Activated naive CD4-positive, alpha-beta T cell treated with anti-CD3 and anti-CD28 coated beads, Interleukin-2, amount 50 U/mL, for 24 hours (primary cell): ENCODE results near the gene PMAIP1.
A peak's percentile ranks its signal among the peaks of the same experiment; 100 is the strongest.

Experiments
- H3K27ac Mint-ChIP-seq: one replicate; pipeline ENCODE4 v1.8.0; 2021; ENCODE audit warnings: mild to moderate bottlenecking, mixed read lengths
- H3K27me3 Mint-ChIP-seq: one replicate; pipeline ENCODE4 v1.8.0; 2021; ENCODE audit warnings: mixed read lengths
- H3K36me3 Mint-ChIP-seq: one replicate; pipeline ENCODE4 v1.8.0; 2021; ENCODE audit warnings: mixed read lengths
- H3K4me1 Mint-ChIP-seq: one replicate; pipeline ENCODE4 v1.8.0; 2021; ENCODE audit warnings: mixed read lengths
- H3K4me3 Mint-ChIP-seq: one replicate; pipeline ENCODE4 v1.8.0; 2021; ENCODE audit warnings: mild to moderate bottlenecking, mixed read lengths
- H3K9me3 Mint-ChIP-seq: one replicate; pipeline ENCODE4 v1.8.0; 2021; ENCODE audit warnings: mixed read lengths

Gene PMAIP1

DNA sequence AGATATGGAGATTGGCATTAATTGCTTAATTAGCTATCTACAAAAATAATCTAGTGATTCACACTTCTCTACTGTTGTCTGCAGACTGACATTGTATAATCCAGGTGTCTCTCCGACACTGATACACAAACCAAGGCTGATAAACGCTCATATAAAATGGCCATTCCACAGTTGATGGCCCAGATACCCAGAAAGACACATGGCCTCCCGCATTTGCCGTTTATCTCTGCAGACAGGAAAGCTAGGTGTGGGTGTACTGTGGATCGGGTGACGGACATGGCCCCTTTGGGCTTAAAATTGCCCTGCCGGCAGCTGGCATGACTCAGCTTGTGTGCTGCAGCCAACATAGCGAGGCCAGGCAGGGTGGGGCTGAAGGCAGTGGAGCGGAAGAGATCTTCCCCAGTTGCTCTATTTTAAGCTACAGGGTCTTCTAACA is 18.5 kb downstream of the PMAIP1 start:
- Mint-ChIP-seq H3K4me1 (peaks cover 17% of the 10 kb centered on the region), H3K4me3 (no peak overlapping the region), H3K36me3 (no peaks in the 10 kb centered on the region), H3K27ac (no peak overlapping the region), H3K27me3 (no peaks in the 10 kb centered on the region), H3K9me3 (no peaks in the 10 kb centered on the region)

DNA sequence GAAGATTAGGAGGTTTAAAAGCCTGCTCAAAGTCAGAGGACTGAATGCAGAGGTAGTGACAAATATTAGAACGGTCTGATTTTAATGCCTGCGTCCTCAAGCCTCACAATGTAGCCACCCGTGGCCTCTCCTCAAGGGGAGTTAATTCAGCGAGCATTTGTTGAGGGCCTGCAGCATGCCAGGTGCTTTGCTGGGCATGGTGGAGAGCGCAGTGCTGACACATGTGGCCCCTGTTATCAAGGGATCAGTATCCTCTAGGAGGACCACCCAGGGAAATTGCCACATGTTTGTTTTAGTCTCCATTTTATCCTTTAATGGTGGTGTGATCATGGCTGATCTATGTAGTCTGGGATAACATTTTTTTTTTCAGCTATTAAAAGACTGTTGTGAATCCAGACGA is 19.2 kb downstream of the PMAIP1 start:
- no peaks in the 10 kb centered on the region for H3K27me3 Mint-ChIP-seq
- peaks cover 17% of the 10 kb centered on the region for H3K4me1 Mint-ChIP-seq
- no peaks in the 10 kb centered on the region for H3K36me3 Mint-ChIP-seq
- H3K4me3 Mint-ChIP-seq = no peak overlapping the region
- H3K9me3 Mint-ChIP-seq = no peaks in the 10 kb centered on the region
- H3K27ac Mint-ChIP-seq = no peak overlapping the region

DNA sequence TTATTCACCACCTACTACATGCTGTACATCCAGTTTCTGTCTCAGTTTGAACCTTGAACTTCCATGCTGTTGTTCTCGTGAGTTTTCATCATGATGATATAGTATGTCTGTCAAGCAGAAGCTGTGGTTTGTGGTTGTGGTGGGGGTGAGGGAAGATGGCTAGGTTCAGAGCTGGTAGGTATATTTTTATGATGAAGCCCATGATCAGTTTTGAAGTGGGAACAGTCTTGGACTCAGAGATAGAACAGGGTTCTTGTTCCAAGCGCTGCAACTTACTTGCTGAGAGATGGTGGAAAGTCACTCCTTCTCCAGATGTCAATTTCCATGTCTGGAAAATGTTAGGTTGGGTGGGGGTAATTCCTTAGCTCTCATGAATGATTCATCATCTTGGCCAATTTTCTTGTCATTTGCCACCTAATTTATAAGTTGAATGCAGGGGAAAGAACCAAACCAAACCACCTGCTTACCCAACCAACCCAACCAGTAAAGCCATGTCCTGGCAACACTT is 21.6 kb downstream of the PMAIP1 start:
- Mint-ChIP-seq H3K27ac (peak overlapping the region; percentile 31), H3K9me3 (no peaks in the 10 kb centered on the region), H3K4me3 (no peak overlapping the region), H3K36me3 (no peaks in the 10 kb centered on the region), H3K4me1 (peaks cover 17% of the 10 kb centered on the region), H3K27me3 (no peaks in the 10 kb centered on the region)

- H3K36me3 Mint-ChIP-seq = no peaks in the 10 kb centered on the region
- H3K9me3 Mint-ChIP-seq = no peaks in the 10 kb centered on the region
- H3K27me3 Mint-ChIP-seq = no peaks in the 10 kb centered on the region
- H3K4me1 Mint-ChIP-seq = peaks cover 14% of the 10 kb centered on the region
- H3K4me3 Mint-ChIP-seq = no peak overlapping the region
- H3K27ac Mint-ChIP-seq = no peak overlapping the region
Measured at GRCh38 chr18:59923539-59924196, 23.9 kb downstream of the PMAIP1 start.

- peaks cover 14% of the 10 kb centered on the region for H3K4me1 Mint-ChIP-seq
- no peaks in the 10 kb centered on the region for H3K27me3 Mint-ChIP-seq
- H3K27ac Mint-ChIP-seq = no peak overlapping the region
- no peak overlapping the region for H3K4me3 Mint-ChIP-seq
- no peaks in the 10 kb centered on the region for H3K9me3 Mint-ChIP-seq
- H3K36me3 Mint-ChIP-seq = no peaks in the 10 kb centered on the region
Measured at GRCh38 chr18:59926131-59926530, 26.3 kb downstream of the PMAIP1 start.

DNA sequence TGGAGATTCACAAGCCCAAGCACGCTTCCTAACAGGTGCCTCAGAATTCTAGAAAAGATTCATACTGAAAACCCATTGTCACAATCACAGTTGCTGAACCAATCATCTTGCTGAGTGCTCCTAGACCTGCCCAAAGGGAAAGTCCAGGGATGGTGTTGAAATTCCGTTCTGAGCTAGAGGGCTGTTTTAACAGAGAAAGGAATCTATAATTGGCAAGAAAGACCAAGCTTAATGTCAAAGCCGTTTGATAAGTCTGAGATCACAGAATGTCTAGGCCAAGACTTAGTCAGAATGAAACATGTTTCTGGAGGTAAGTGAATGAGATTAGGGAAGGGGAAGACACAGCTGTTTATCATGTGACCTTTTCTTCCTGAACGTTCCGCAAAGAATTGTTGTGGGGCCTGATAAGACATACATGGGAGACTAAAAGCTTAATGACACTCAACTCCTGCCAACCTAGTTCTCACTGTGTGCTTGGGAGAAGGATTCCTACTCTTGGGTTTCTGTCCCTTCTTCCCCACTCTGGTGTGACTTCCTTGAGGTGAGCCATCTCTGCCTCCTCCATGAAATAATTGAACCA is 27.5 kb downstream of the PMAIP1 start:
- no peak overlapping the region for H3K27ac Mint-ChIP-seq
- no peak overlapping the region for H3K4me3 Mint-ChIP-seq
- H3K27me3 Mint-ChIP-seq = no peaks in the 10 kb centered on the region
- H3K4me1 Mint-ChIP-seq = peaks cover 7% of the 10 kb centered on the region
- H3K36me3 Mint-ChIP-seq = no peaks in the 10 kb centered on the region
- H3K9me3 Mint-ChIP-seq = no peaks in the 10 kb centered on the region

DNA sequence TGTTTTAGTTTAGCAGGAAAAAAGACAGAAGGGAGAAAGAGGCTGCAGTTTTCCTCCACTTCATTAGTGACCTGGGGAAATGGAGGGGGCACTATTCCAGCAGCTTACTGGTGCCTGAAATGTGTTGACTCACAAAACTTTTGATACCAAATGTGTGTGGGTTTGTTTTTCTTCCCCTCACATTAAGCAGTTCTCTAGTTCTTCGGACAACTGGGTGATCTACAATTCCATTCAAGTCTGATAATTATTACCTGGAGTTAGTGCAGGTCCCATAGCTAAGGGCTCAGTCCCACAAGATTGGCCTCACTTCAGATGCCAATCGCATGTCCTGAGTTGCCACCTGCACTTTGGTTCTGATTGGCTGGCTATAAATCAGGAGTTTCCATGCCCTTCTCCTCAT is 28.4 kb downstream of the PMAIP1 start:
- H3K4me3 Mint-ChIP-seq = no peak overlapping the region
- H3K9me3 Mint-ChIP-seq = no peaks in the 10 kb centered on the region
- peaks cover 7% of the 10 kb centered on the region for H3K4me1 Mint-ChIP-seq
- no peaks in the 10 kb centered on the region for H3K36me3 Mint-ChIP-seq
- no peaks in the 10 kb centered on the region for H3K27me3 Mint-ChIP-seq
- no peak overlapping the region for H3K27ac Mint-ChIP-seq

GRCh38 chr18:59929621-59930295 is 30.0 kb downstream of the PMAIP1 start:
- Mint-ChIP-seq H3K36me3 (no peaks in the 10 kb centered on the region), H3K4me3 (no peak overlapping the region), H3K9me3 (no peaks in the 10 kb centered on the region), H3K4me1 (peaks cover 7% of the 10 kb centered on the region), H3K27ac (no peak overlapping the region), H3K27me3 (no peaks in the 10 kb centered on the region)

- Mint-ChIP-seq H3K27ac (no peak overlapping the region), H3K4me3 (no peak overlapping the region), H3K4me1 (peaks cover 1% of the 10 kb centered on the region), H3K9me3 (no peaks in the 10 kb centered on the region), H3K27me3 (no peaks in the 10 kb centered on the region), H3K36me3 (no peaks in the 10 kb centered on the region)
Measured at GRCh38 chr18:59932401-59932800, 32.6 kb downstream of the PMAIP1 start.

- no peaks in the 10 kb centered on the region for H3K36me3 Mint-ChIP-seq
- H3K27ac Mint-ChIP-seq = no peak overlapping the region
- H3K9me3 Mint-ChIP-seq = no peaks in the 10 kb centered on the region
- H3K4me1 Mint-ChIP-seq = no peaks in the 10 kb centered on the region
- no peaks in the 10 kb centered on the region for H3K27me3 Mint-ChIP-seq
- no peak overlapping the region for H3K4me3 Mint-ChIP-seq
Measured at GRCh38 chr18:59938676-59939075, 38.9 kb downstream of the PMAIP1 start.

GRCh38 chr18:59939127-59939526 is 39.3 kb downstream of the PMAIP1 start:
- H3K36me3 Mint-ChIP-seq = no peaks in the 10 kb centered on the region
- no peak overlapping the region for H3K27ac Mint-ChIP-seq
- H3K4me1 Mint-ChIP-seq = no peaks in the 10 kb centered on the region

DNA sequence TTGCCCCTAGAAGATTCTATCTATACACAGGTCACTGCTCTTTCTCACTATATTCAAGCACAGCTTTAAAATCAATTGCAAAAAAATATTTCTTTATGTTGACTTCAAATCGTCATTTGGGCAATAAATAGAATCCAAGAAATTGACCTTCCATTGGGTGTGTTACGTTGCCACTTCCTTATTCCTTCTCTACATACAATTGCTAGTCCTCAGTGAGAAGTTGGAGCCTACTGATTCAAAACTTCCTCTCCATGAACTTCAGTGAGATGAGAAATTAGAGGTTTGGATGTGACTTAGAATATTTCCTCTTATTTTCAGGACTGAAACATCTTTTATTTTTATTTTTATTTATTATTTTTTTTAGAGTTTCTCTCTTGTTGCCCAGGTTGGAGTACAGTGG is 40.3 kb downstream of the PMAIP1 start:
- no peak overlapping the region for H3K27ac Mint-ChIP-seq
- no peaks in the 10 kb centered on the region for H3K36me3 Mint-ChIP-seq
- no peaks in the 10 kb centered on the region for H3K4me1 Mint-ChIP-seq
- H3K9me3 Mint-ChIP-seq = no peaks in the 10 kb centered on the region
- H3K4me3 Mint-ChIP-seq = no peak overlapping the region
- no peaks in the 10 kb centered on the region for H3K27me3 Mint-ChIP-seq

More at GRCh38 chr18:59939127-59939526, 39.3 kb downstream of the PMAIP1 start:
- no peak overlapping the region for H3K4me3 Mint-ChIP-seq
- no peaks in the 10 kb centered on the region for H3K27me3 Mint-ChIP-seq
- H3K9me3 Mint-ChIP-seq = no peaks in the 10 kb centered on the region

GRCh38 chr18:59941331-59941730 is 41.5 kb downstream of the PMAIP1 start:
- H3K4me3 Mint-ChIP-seq = no peak overlapping the region
- no peak overlapping the region for H3K27ac Mint-ChIP-seq
- no peaks in the 10 kb centered on the region for H3K4me1 Mint-ChIP-seq
- H3K27me3 Mint-ChIP-seq = no peaks in the 10 kb centered on the region
- no peaks in the 10 kb centered on the region for H3K36me3 Mint-ChIP-seq
- no peaks in the 10 kb centered on the region for H3K9me3 Mint-ChIP-seq

- Mint-ChIP-seq H3K4me1 (no peaks in the 10 kb centered on the region), H3K9me3 (no peaks in the 10 kb centered on the region), H3K27ac (no peak overlapping the region), H3K36me3 (no peaks in the 10 kb centered on the region), H3K27me3 (peaks cover 1% of the 10 kb centered on the region), H3K4me3 (no peak overlapping the region)
Measured at GRCh38 chr18:59942601-59943000, 42.8 kb downstream of the PMAIP1 start.

DNA sequence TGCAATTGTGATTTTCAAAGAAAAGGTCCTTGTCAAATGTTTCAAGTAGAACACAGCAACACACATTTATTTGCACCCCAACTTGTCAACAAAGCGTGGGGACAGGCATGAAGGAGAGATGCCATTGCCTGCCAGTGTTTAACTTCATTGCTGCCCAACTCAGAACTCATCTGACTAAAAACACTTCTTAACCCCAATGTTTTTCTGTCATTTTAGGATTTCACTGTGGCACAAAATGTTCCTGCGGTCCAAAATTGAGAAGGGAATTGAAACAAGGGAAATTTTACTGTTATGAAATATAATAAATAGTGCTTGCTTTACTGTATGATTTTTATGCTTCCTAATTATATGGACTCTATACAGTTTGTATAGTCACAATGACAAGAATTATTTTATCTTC is 45.7 kb downstream of the PMAIP1 start:
- H3K27ac Mint-ChIP-seq = no peak overlapping the region
- H3K4me1 Mint-ChIP-seq = peaks cover 3% of the 10 kb centered on the region
- no peaks in the 10 kb centered on the region for H3K9me3 Mint-ChIP-seq
- H3K27me3 Mint-ChIP-seq = peaks cover 1% of the 10 kb centered on the region
- no peaks in the 10 kb centered on the region for H3K36me3 Mint-ChIP-seq
- H3K4me3 Mint-ChIP-seq = no peak overlapping the region

DNA sequence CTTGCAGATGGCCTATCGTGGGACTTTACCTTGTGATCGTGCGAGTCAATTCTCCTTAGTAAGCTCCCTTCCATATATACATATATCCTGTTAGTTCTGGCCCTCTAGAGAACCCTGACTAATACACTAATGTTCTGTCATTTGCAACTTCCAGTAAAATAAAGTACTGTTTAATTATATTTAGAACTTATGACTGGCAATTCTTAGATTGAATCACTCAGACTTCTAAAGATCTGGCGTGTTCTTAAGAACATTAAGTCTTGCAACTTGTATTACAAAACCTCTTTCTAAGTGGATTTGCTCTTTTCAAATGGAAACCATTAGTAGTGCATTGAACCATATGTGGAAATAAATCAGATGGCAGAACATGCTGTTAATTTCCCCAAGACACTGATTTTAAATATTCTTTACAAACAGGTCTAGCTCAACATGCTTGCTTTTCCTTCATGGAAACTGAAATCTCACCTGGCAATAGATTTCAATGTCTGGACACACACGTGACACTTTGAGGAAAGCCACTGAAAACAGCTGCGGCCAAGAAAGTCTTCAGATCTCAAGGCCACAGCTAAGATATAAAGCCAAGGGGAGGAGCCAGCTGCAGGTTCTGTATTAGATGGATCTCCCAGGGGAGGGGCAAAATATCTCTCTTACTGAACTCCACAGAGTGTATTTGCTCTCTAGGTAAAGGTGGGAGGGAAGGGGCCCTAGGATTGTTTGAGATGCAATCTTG is 50.6 kb downstream of the PMAIP1 start:
- H3K9me3 Mint-ChIP-seq = no peaks in the 10 kb centered on the region
- no peak overlapping the region for H3K4me3 Mint-ChIP-seq
- H3K36me3 Mint-ChIP-seq = no peaks in the 10 kb centered on the region
- peaks cover 9% of the 10 kb centered on the region for H3K4me1 Mint-ChIP-seq
- H3K27me3 Mint-ChIP-seq = peaks cover 1% of the 10 kb centered on the region
- no peak overlapping the region for H3K27ac Mint-ChIP-seq
